Keratinocyte (primary cell): ENCODE results near the gene SMURF2.

Source experiments
- EZH2 ChIP-seq: IDR thresholded peaks from one replicate; pipeline ENCODE4 v1.6.1; 2012; ENCODE audit warnings: inconsistent platforms, mild to moderate bottlenecking, low read length, moderate library complexity
- TF ChIP-seq, protein P1 (sequence below), 3 experiments: IDR thresholded peaks in 1 of 3; conservative IDR thresholded peaks in 1 of 3; optimal IDR thresholded peaks in 1 of 3; 2 replicates in 2 of 3; 3 replicates in 1 of 3; pipeline versions ENCODE3 to v1.5.1; 2011; ENCODE audit warnings: low read length in 3 of 3, mild to moderate bottlenecking in 3 of 3, moderate library complexity in 2 of 3, control low read depth in 1 of 3, inconsistent platforms in 1 of 3; ENCODE audit not compliant: insufficient read depth in 2 of 3; ENCODE audit errors: extremely low read depth in 1 of 3

- TF ChIP-seq, protein P1, sequence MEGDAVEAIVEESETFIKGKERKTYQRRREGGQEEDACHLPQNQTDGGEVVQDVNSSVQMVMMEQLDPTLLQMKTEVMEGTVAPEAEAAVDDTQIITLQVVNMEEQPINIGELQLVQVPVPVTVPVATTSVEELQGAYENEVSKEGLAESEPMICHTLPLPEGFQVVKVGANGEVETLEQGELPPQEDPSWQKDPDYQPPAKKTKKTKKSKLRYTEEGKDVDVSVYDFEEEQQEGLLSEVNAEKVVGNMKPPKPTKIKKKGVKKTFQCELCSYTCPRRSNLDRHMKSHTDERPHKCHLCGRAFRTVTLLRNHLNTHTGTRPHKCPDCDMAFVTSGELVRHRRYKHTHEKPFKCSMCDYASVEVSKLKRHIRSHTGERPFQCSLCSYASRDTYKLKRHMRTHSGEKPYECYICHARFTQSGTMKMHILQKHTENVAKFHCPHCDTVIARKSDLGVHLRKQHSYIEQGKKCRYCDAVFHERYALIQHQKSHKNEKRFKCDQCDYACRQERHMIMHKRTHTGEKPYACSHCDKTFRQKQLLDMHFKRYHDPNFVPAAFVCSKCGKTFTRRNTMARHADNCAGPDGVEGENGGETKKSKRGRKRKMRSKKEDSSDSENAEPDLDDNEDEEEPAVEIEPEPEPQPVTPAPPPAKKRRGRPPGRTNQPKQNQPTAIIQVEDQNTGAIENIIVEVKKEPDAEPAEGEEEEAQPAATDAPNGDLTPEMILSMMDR (optimal IDR thresholded peaks at IDR 0.05 in 1 of 3, IDR thresholded peaks at IDR 0.05 in 1 of 3, conservative IDR thresholded peaks at IDR 0.05 in 1 of 3; ENCODE audit: extremely low read depth in 1 of 3, insufficient read depth in 2 of 3, low read length in 3 of 3): no peak
- no peak for TF ChIP-seq EZH2
Observed at GRCh38 chr17:64676763-64677162, 14.7 kb upstream of the SMURF2 start.
